C4-2B (cell line): ENCODE measurements around the gene OAF.

Source experiments
- H3K27ac ChIP-seq: fragments of 450-650 bp; 2 replicates; pipeline ENCODE4 v1.5.1; 2017
- CTCF ChIP-seq: fragments of 450-650 bp; conservative IDR thresholded peaks from 2 replicates; pipeline ENCODE4 v1.5.1; 2017; ENCODE audit warnings: mild to moderate bottlenecking
- ZFX ChIP-seq: fragments of 450-650 bp; IDR thresholded peaks from 2 replicates; pipeline ENCODE4 v1.6.1; 2017

Gene OAF

GRCh38 chr11:120254788-120255518, 44.1 kb downstream of the OAF start:
- H3K27ac ChIP-seq, result no peak overlapping the region
- TF ChIP-seq CTCF (no peak), ZFX (no peak)

GRCh38 chr11:120255519-120255866, 44.7 kb downstream of the OAF start:
- no peak overlapping the region for H3K27ac ChIP-seq
- TF ChIP-seq CTCF, result no peak

GRCh38 chr11:120256178-120256577, 45.3 kb downstream of the OAF start:
- TF ChIP-seq CTCF (no peak), ZFX (no peak)
- no peak overlapping the region for H3K27ac ChIP-seq

GRCh38 chr11:120256779-120257178, 45.9 kb downstream of the OAF start:
- TF ChIP-seq CTCF, result no peak
- no peak for TF ChIP-seq ZFX
- H3K27ac ChIP-seq, result no peak overlapping the region

GRCh38 chr11:120257346-120257745, 46.5 kb downstream of the OAF start:
- no peak overlapping the region for H3K27ac ChIP-seq
- no peak for TF ChIP-seq ZFX
- no peak for TF ChIP-seq CTCF

- no peak overlapping the region for H3K27ac ChIP-seq
- TF ChIP-seq ZFX (no peak), CTCF (no peak)
These were observed 47.8 kb downstream of the OAF start for GRCh38 chr11:120258661-120259060.

- H3K27ac ChIP-seq, result no peak overlapping the region
- TF ChIP-seq ZFX (no peak), CTCF (no peak)
These were observed 48.4 kb downstream of the OAF start for GRCh38 chr11:120259241-120259640.
